ENCODE measurements around the gene FREM3.
"Not testable (repeated sequence)": the region's sequence is repeated elsewhere in the genome, so short reads cannot be mapped to it uniquely, and the experiment has no call there.

The FREM3 gene

GRCh38 chr4:143700416-143701352 lies at the start of gene FREM3:
FREM3 (minus strand) TSS chr4:143700675; CDS start chr4:143700675, 0 bp downstream.
- DNase-seq: no peak

- no peak for DNase-seq
These were observed 45.4 kb upstream of the FREM3 start for GRCh38 chr4:143745874-143746273.

- no peak for DNase-seq
These were observed 43.1 kb upstream of the FREM3 start for GRCh38 chr4:143743591-143743990.

- DNase-seq: no peak
These were observed 42.4 kb upstream of the FREM3 start for GRCh38 chr4:143742834-143743233.

- DNase-seq: no peak
These were observed 36.4 kb upstream of the FREM3 start for GRCh38 chr4:143736861-143737260.

- not testable (repeated sequence) for DNase-seq
These were observed 35.6 kb upstream of the FREM3 start for GRCh38 chr4:143736061-143736460.

- DNase-seq: no peak
These were observed 27.7 kb upstream of the FREM3 start for GRCh38 chr4:143728166-143728565.

- DNase-seq: no peak
These were observed 26.2 kb upstream of the FREM3 start for GRCh38 chr4:143726714-143727113.

GRCh38 chr4:143721317-143721716 lies 20.8 kb upstream of the FREM3 start:
- no peak for DNase-seq

- DNase-seq: not testable (repeated sequence)
These were observed 18.3 kb upstream of the FREM3 start for GRCh38 chr4:143718748-143719147.

- DNase-seq: no peak
These were observed 13.6 kb upstream of the FREM3 start for GRCh38 chr4:143713955-143714625.

- DNase-seq: no peak
These were observed 13.1 kb upstream of the FREM3 start for GRCh38 chr4:143713553-143713952.

GRCh38 chr4:143712155-143712550 lies 11.7 kb upstream of the FREM3 start:
- no peak for DNase-seq

- no peak for DNase-seq
These were observed 11.2 kb upstream of the FREM3 start for GRCh38 chr4:143711543-143712154.

- DNase-seq: no peak
These were observed 890 bp upstream of the FREM3 start for GRCh38 chr4:143701365-143701764.

- DNase-seq: no peak
These were observed 444 bp downstream of the FREM3 start for GRCh38 chr4:143700046-143700415.

GRCh38 chr4:143699331-143700045 lies 987 bp downstream of the FREM3 start:
- no peak for DNase-seq

GRCh38 chr4:143693856-143694255 lies 6.6 kb downstream of the FREM3 start:
- DNase-seq: no peak

- DNase-seq: no peak
These were observed 8.2 kb downstream of the FREM3 start for GRCh38 chr4:143692241-143692640.

GRCh38 chr4:143679434-143679833 lies 21.0 kb downstream of the FREM3 start:
- DNase-seq: no peak

GRCh38 chr4:143673629-143674028 lies 26.8 kb downstream of the FREM3 start:
- DNase-seq: not testable (repeated sequence)

- no peak for DNase-seq
These were observed 31.4 kb downstream of the FREM3 start for GRCh38 chr4:143668930-143669552.

GRCh38 chr4:143667461-143667860 lies 33.0 kb downstream of the FREM3 start:
- peak; percentile 90 for DNase-seq
